ENCODE data around the gene RRN3. TPM values are rescaled to one million over a fixed set of nuclear protein-coding genes. Genes with fewer than 3 reads are reported as not detected.

The RRN3 gene
- polyA plus RNA-seq, 2 of the 4 experiments (the other 2 are of a cell fraction), result 34.0 to 95.7 TPM

GRCh38 chr16:15055141-15056053, 38.7 kb downstream of the RRN3 start (continued):
- TF ChIP-seq PHF8 (IDR thresholded peaks at IDR 0.05; ENCODE audit: borderline replicate concordance, low read depth) (peak; percentile 79), HDAC2 (IDR thresholded peaks at IDR 0.05) (peak; percentile 87), POLR2A (IDR thresholded peaks at IDR 0.05; ENCODE audit: low read length) (peak; percentile 57), E2F6 (IDR thresholded peaks at IDR 0.05; ENCODE audit: borderline replicate concordance, low read depth) (no peak), TP53 (CRISPR knock-in tag; IDR thresholded peaks at IDR 0.05) (no peak), FOXS1 (CRISPR knock-in tag; IDR thresholded peaks at IDR 0.05) (no peak), ELK1 (IDR thresholded peaks at IDR 0.05; ENCODE audit: low read depth, low read length) (no peak), ESRRA (IDR thresholded peaks at IDR 0.05; ENCODE audit: borderline replicate concordance, low read length) (no peak), JUN (IDR thresholded peaks at IDR 0.05) (peak; percentile 27 to 61; a peak in 2 of 5 replicates), HES2 (IDR thresholded peaks at IDR 0.05) (no peak), RARB (CRISPR knock-in tag; IDR thresholded peaks at IDR 0.05) (no peak), NFE2L2 (conservative IDR thresholded peaks at IDR 0.05; ENCODE audit: low read length) (no peak), HEYL (CRISPR knock-in tag; IDR thresholded peaks at IDR 0.05) (no peak), BHLHE40 (IDR thresholded peaks at IDR 0.05; ENCODE audit: low read depth, low read length) (no peak), ZSCAN20 (CRISPR knock-in tag; IDR thresholded peaks at IDR 0.05) (no peak), CBX8 (IDR thresholded peaks at IDR 0.05) (no peak), CTCF (IDR thresholded peaks at IDR 0.05) (peak; percentile 44), MYC (IDR thresholded peaks at IDR 0.05; ENCODE audit: borderline replicate concordance, low read length) (no peak), ZFP36 (IDR thresholded peaks at IDR 0.05; ENCODE audit: borderline replicate concordance, partially characterized antibody) (peak; percentile 90), SMC3 (IDR thresholded peaks at IDR 0.05) (no peak), EHF (CRISPR knock-in tag; IDR thresholded peaks at IDR 0.05) (no peak), PBX3 (IDR thresholded peaks at IDR 0.05) (no peak), NPAS2 (CRISPR knock-in tag; IDR thresholded peaks at IDR 0.05; ENCODE audit: borderline replicate concordance) (no peak), TFCP2L1 (CRISPR knock-in tag; IDR thresholded peaks at IDR 0.05) (peak; percentile 54; the same call in 1 of the 2 replicates), BCL3 (IDR thresholded peaks at IDR 0.05) (no peak), JUNB (IDR thresholded peaks at IDR 0.05) (no peak), RNF2 (IDR thresholded peaks at IDR 0.05; ENCODE audit: borderline replicate concordance, low read depth) (no peak), FOSL2 (IDR thresholded peaks at IDR 0.05) (no peak), FOSL2 (CRISPR knock-in tag; IDR thresholded peaks at IDR 0.05) (no peak), RFX5 (IDR thresholded peaks at IDR 0.05) (no peak), KDM1A (IDR thresholded peaks at IDR 0.05; ENCODE audit: low read depth) (peak; percentile 99), CHD2 (IDR thresholded peaks at IDR 0.05; ENCODE audit: low read length, partially characterized antibody) (no peak), GATA3 (IDR thresholded peaks at IDR 0.05; ENCODE audit: borderline replicate concordance) (no peak), ZNF302 (CRISPR knock-in tag; IDR thresholded peaks at IDR 0.05) (no peak), CHD4 (IDR thresholded peaks at IDR 0.05; ENCODE audit: borderline replicate concordance) (peak; percentile 71; the same call in 1 of the 2 replicates), USF2 (IDR thresholded peaks at IDR 0.05) (no peak), RCOR1 (IDR thresholded peaks at IDR 0.05; ENCODE audit: low read depth, low read length) (no peak), POLR2AphosphoS2 (conservative IDR thresholded peaks at IDR 0.05; ENCODE audit: low read length) (no peak)
